Measurements from ENCODE around the gene DOLK.

The DOLK gene

GRCh38 chr9:128933731-128934130 lies 13.7 kb downstream of the DOLK start:
- no peak for DNase-seq (ENCODE audit: low read depth in 2 of 2)

- DNase-seq (ENCODE audit: low read depth in 2 of 2): no peak
Measured at GRCh38 chr9:128929560-128929959, 17.8 kb downstream of the DOLK start.

- DNase-seq (ENCODE audit: low read depth in 2 of 2): no peak
Measured at GRCh38 chr9:128928624-128929023, 18.8 kb downstream of the DOLK start.

GRCh38 chr9:128927731-128928411 lies 19.5 kb downstream of the DOLK start:
- no peak for DNase-seq (ENCODE audit: low read depth in 2 of 2)

DNA sequence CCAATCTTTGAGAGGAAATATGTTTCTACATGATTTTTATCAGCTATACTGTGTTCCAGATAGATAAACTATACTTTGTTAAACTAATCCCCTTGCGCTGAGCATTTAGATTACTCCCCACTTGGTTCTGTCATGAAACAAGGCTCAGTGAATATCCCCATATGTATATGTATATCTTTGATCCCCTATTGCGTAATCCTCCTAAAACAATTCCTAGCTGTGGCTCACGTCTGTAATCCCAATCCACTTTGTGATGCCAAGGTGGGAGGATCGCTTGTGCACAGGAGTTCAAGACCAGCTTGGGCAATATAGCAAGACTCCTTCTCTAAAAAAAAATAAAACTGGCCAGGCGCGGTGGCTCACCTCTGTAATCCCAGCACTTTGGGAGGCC lies 23.9 kb downstream of the DOLK start:
- no peak for DNase-seq (ENCODE audit: low read depth in 2 of 2)

DNA sequence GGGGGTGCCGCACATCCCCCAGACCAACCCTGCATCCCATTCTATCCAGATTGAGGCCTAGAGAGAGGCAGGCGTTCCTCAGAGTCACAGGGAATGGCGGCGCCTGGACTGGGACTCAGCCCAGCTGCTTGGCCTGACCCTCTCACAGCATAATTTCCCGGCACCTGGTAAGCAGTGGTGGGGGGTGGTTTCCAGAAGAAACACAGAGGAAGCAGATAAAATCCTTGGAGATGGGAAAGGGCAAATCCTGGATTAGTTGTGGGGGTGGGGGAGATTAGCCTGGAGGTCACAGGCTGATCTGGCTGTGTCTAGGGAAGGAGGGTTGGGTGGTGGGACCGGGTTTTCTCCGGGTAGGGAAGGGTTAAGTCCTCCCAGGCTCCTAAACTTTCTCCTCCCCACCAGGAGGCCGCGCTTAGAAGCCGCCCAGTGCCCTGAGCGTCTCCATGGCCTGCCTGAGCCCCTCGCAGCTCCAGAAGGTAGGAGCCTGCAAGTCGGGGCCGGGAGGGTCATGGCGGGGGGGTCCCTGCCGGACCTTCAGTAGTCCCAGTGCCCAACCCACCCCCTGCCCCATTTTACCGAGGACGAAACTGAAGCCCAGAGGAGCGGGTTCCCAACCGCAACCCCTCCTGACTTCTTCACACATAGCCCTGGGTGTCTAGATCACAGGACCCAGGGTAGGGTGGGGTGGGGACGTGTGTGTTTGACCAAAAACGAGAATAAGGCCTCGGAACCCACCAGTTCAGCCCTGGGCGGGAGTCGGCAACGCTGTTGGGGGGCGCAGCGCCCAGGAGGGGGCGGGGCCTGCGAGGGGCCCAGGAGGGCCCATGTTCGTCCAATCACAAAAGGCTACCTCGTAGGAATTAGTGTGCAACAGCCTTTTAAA lies 25.3 kb downstream of the DOLK start:
- no peak for DNase-seq (ENCODE audit: low read depth in 2 of 2)

- no peak for DNase-seq (ENCODE audit: low read depth in 2 of 2)
Measured at GRCh38 chr9:128920381-128921058, 26.9 kb downstream of the DOLK start, which contains the start of gene PHYHD1. TSS of gene PHYHD1 (plus strand) at chr9:128920982. CDS start at chr9:128922324, 1,342 bp downstream.

DNA sequence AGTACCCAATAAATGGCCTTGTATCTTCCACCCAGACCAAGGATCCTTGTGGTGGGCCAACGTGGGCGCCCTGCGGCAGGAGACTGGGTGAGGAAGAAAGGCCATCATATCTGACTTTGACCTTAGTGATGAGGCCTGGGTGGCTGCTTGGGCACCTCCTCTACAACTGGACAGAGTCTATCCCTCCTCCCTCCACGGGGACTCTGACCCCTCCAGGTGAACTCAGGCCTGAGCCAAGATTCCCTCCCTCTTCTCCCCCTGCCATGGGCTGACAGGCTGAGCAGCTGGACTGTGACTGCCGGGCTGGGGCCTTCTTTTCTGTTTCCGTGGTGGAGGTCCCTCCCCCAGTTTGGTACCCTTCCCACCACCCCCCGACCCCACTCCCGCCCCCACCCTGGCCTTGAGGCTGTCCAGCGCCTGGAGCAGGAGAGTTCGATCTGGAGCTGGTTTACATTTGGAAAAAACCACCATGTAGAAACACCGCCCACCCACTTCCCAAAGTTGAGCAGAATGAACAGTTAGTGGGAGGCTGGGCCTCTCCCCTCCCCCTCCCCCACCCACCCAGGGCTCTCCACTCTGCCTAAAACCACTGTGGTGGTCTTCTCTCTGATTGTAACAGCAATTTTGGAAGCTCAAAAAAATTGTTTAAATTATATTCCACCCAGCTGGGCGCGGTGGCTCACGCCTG lies 27.9 kb downstream of the DOLK start:
- DNase-seq (ENCODE audit: low read depth in 2 of 2): no peak

DNA sequence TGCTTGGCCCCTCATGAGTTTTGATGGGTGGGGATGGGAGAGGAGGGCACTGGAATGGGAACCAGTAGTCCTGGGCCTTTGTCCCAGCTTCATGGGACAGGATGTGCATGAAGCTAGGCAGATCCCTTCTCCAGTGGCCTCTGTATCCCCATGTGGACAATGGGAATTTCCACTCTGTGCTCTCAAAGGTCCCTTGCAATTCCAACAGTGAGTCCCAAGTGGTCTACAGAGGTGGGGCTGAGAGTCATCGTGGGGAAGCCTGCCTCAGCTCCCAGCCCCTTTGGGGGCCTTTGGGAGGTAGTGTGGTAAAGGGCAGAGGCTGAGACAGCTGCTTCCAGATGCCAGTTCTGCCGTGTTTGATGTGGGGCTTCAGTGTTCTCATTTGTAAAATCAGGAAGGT lies 28.5 kb downstream of the DOLK start:
- DNase-seq (ENCODE audit: low read depth in 2 of 2): no peak

GRCh38 chr9:128917151-128917849 lies 30.1 kb downstream of the DOLK start:
- no peak for DNase-seq (ENCODE audit: low read depth in 2 of 2)

- no peak for DNase-seq (ENCODE audit: low read depth in 2 of 2)
Measured at GRCh38 chr9:128916745-128917144, 30.7 kb downstream of the DOLK start.

GRCh38 chr9:128916204-128916603 lies 31.2 kb downstream of the DOLK start:
- no peak for DNase-seq (ENCODE audit: low read depth in 2 of 2)

DNA sequence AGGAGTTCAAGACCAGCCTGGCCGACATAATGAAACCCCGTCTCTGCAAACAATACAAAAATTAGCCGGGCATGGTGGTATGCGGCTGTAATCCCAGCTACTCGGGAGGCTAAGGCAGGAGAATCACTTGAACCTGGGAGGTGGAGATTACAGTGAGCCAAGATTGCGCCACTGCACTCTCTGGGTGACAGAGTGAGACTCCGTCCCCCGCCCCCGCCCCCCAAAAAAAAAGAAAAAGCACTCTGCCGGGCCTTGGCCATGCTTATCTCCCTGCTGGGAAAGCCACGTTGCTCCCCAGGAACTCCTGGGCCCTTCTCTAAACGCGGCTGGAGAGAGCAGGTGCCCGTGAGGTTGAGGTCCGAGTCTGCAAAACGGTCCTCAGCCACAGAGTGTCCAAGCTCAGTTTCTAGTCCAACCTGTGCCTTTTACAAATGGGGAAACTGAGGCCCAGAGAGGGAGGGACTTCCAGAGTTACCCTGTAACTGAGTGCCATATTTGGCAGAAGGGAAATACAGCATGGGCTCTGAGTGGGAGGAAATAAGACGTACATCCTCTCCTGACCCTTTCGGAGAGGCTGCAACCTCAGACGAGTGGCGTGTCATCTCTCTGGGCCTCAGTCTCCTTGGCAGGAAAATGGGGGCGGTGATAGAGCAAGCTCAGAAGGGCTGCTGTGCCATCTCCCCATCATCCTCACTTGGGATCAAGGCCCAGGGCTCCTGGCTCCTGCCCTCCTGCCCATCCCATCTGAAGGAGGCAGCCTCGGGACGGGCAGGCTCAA lies 33.2 kb downstream of the DOLK start:
- DNase-seq (ENCODE audit: low read depth in 2 of 2): no peak

- DNase-seq (ENCODE audit: low read depth in 2 of 2): no peak
Measured at GRCh38 chr9:128913048-128913900, 34.1 kb downstream of the DOLK start.

DNA sequence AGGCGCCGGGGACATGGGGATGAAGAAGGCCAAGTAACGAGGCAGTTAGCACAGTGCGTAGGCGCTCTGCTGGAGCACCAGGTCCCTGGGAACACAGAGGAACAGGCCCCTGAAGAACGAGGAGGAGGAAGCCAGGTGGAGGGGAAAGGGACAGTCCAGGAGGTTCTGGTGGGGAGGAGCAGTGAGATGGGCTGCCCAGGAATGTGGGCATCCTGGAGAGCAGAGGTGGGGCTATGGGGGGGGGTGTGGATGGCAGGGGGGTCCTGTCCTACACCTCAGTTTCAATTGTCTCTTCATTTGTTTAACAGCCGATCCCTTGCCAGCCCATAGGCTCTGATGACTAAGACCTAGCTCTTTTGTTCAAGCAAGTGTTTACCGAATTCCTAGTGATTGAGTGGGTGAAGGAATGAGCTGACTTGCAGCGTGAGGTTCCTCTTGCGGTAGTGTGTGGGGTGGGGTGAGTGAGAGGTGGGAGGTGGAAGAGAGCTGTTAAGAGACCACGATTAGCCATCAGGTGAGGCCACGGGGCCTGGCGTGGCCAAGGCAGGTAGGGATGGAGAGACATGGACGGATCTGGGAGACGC lies 35.0 kb downstream of the DOLK start:
- DNase-seq (ENCODE audit: low read depth in 2 of 2): no peak

DNA sequence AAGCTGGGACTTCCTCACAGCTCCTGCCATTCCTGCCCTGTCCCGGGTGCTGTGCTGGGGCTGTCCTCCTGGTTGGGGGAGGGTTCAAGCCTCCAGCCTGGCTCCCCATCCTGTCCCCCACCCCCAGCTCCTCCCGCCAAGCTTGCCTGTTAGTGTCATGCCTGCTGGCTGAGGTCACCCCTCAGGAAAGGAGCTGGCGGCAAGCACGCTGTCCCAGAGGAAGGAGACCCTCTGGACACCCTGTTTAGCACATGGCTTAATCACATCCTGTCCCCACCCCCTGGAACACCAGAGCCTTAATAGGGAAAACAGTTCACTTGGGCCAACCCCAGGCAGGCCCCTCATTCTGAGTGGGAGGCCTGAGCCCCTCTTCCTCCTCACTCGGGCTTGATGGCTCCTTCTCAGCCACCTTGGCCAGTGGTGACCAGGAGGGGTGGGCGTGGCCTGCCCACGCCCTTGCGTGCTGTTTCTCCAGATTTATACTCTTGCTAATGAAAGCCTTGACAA lies 35.8 kb downstream of the DOLK start:
- no peak for DNase-seq (ENCODE audit: low read depth in 2 of 2)

DNA sequence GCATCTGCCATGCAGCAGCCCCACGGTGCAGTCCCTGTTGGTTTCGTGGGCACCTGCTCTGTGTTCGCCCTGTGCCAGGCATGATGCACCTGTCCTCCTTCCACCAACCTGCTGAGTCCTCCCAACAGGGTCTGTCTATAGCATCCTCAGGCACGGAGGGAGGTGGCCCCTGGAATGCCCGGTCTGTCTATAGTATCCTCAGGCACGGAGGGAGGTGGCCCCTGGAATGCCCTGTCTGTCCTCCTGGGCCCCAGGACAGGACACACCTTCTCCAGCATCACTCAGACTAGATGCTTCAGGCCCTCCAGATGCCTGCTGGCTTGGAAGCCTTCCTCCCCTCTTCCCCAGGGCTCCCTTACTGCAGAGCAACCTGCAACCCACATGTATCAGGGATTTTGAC lies 36.5 kb downstream of the DOLK start:
- no peak for DNase-seq (ENCODE audit: low read depth in 2 of 2)

- no peak for DNase-seq (ENCODE audit: low read depth in 2 of 2)
Measured at GRCh38 chr9:128909859-128910258, 37.5 kb downstream of the DOLK start.

DNA sequence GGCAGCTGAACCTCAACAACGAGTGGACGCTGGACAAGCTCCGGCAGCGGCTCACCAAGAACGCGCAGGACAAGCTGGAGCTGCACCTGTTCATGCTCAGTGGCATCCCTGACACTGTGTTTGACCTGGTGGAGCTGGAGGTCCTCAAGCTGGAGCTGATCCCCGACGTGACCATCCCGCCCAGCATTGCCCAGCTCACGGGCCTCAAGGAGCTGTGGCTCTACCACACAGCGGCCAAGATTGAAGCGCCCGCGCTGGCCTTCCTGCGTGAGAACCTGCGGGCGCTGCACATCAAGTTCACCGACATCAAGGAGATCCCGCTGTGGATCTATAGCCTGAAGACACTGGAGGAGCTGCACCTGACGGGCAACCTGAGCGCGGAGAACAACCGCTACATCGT lies 39.0 kb downstream of the DOLK start:
- DNase-seq (ENCODE audit: low read depth in 2 of 2): no peak

Measured in stimulated activated CD4-positive, alpha-beta T cell treated with anti-CD3 and anti-CD28 coated beads, Interleukin-4, amount 100 ng/mL, for 48 hours (primary cell).